GM18526 (cell line): Measurements from ENCODE around the gene SPTLC3.

Experiments used
- POLR2A ChIP-seq: IDR thresholded peaks from 3 replicates; pipeline ENCODE4 v1.6.1; 2011; ENCODE audit not compliant: insufficient read length; ENCODE audit errors: extremely low read depth

The SPTLC3 gene

GRCh38 chr20:13101276-13101675, 92.5 kb downstream of the SPTLC3 start:
- TF ChIP-seq POLR2A = no peak

- no peak for TF ChIP-seq POLR2A
Measured at GRCh38 chr20:13101706-13102105, 92.9 kb downstream of the SPTLC3 start.

- TF ChIP-seq POLR2A = no peak
Measured at GRCh38 chr20:13102237-13102636, 93.5 kb downstream of the SPTLC3 start.

- no peak for TF ChIP-seq POLR2A
Measured at GRCh38 chr20:13102694-13103093, 93.9 kb downstream of the SPTLC3 start.

DNA sequence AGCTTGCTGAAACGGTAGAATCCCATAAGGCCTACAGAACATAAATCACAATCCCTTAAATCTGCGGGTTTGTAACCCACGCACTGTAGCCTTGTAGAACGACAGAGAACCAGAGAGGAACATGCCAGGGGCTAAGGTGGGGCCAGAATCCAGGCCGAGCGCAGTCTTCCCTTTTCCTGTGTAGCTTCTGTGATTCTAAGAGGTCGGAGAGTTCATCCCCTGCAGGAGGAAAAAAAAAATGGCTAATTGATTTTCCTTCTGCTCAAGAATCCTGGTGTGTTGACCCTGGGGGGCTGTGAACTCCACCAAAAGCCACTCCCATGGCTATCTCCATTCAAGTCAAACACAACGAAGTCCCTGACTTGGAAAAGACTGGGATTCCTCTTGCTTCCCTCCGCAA, 96.3 kb downstream of the SPTLC3 start:
- TF ChIP-seq POLR2A = no peak

DNA sequence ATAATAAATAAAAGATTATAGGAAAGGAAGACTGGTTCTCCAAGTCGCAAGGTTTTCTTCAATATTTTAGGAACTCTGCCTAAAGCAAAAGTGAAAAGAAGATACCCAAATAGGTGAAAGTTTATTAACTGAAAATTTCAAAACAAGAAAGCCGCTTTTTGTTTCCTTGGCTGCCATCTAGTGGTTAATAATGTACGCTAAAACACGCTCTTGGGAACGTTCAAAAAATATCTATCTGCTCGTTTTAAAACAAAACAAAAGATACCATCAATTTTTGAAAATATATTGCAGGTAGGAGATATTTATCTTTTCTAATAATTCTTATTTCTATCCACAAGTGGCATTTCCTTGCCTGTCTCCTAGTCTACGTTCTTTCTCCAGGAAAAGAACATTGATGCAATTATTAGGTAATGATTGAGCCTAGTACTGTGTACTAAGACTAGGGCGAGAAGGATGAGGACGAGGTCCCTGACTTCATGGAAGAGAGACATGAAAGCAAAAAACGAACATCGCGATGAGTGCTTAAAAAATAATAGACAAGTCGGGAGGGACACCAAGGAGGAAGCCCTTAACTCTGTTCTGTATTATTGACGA, 97.2 kb downstream of the SPTLC3 start:
- TF ChIP-seq POLR2A = no peak

- no peak for TF ChIP-seq POLR2A
Measured at GRCh38 chr20:13109658-13110057, 100.9 kb downstream of the SPTLC3 start.

GRCh38 chr20:13110796-13111195, 102.0 kb downstream of the SPTLC3 start:
- no peak for TF ChIP-seq POLR2A

GRCh38 chr20:13111249-13111911, 102.6 kb downstream of the SPTLC3 start:
- TF ChIP-seq POLR2A = no peak

GRCh38 chr20:13113731-13114130, 105.0 kb downstream of the SPTLC3 start:
- no peak for TF ChIP-seq POLR2A

- TF ChIP-seq POLR2A = no peak
Measured at GRCh38 chr20:13117200-13117599, 108.4 kb downstream of the SPTLC3 start.

GRCh38 chr20:13118676-13119075, 109.9 kb downstream of the SPTLC3 start:
- no peak for TF ChIP-seq POLR2A

DNA sequence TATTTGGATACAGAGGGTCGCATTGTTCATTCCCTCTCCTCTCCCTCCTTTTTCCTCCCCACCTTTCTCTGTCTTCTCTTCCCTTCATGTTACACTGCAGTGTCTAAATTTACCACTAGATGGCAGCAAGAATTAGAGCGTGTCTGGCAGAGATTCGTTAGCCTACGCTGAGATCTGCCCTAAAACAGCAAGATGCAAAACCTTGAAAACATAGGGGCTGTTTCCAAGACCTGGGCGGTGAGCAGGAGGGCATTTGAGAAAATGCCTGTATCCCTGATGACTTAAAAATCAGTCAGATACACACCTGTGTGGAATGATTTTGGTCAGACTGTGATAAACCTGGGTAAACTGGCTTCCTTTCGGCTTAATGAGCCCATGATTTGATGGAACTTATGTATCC, 110.8 kb downstream of the SPTLC3 start:
- no peak for TF ChIP-seq POLR2A

- TF ChIP-seq POLR2A = no peak
Measured at GRCh38 chr20:13120471-13120870, 111.7 kb downstream of the SPTLC3 start.

- no peak for TF ChIP-seq POLR2A
Measured at GRCh38 chr20:13121840-13122515, 113.2 kb downstream of the SPTLC3 start.

- TF ChIP-seq POLR2A = no peak
Measured at GRCh38 chr20:13125486-13125885, 116.7 kb downstream of the SPTLC3 start.

- TF ChIP-seq POLR2A = no peak
Measured at GRCh38 chr20:13128173-13128572, 119.4 kb downstream of the SPTLC3 start.

- no peak for TF ChIP-seq POLR2A
Measured at GRCh38 chr20:13130061-13130706, 121.4 kb downstream of the SPTLC3 start.
